K562 (cell line): ENCODE measurements around the gene IRS2. TPM values are rescaled to one million over a fixed set of nuclear protein-coding genes. Genes with fewer than 3 reads are reported as not detected.
A peak's percentile ranks its signal among the peaks of the same experiment; 100 is the strongest.

Source experiments
- C11orf30 ChIP-seq: fragments of 450-650 bp; IDR thresholded peaks from 2 replicates; pipeline ENCODE4 v1.6.1; 2016; ENCODE audit warnings: low read depth, mild to moderate bottlenecking
- CTBP1 ChIP-seq: fragments of 450-650 bp; IDR thresholded peaks from 2 replicates; pipeline ENCODE4 v1.6.1; 2016; ENCODE audit warnings: borderline replicate concordance
- ELF4 ChIP-seq: fragments of 450-650 bp; formaldehyde crosslinking; IDR thresholded peaks from 2 replicates; pipeline ENCODE4 v1.4.0; 2022; ENCODE audit warnings: missing genetic modification characterization
- ELK3 ChIP-seq: fragments of 450-650 bp; formaldehyde crosslinking; IDR thresholded peaks from 2 replicates; pipeline ENCODE4 v1.4.0; 2020; ENCODE audit warnings: mild to moderate bottlenecking
- FOXK2 ChIP-seq, 2 experiments: fragments of 450-650 bp; IDR thresholded peaks in 1 of 2; conservative IDR thresholded peaks in 1 of 2; 2 replicates each; pipeline ENCODE4 v1.6.1; 2016; ENCODE audit warnings: low read depth in 2 of 2, mild to moderate bottlenecking in 1 of 2
- GATAD2B ChIP-seq: fragments of 450-650 bp; IDR thresholded peaks from 2 replicates; pipeline ENCODE4 v1.6.1; 2017; ENCODE audit warnings: mild to moderate bottlenecking, borderline replicate concordance
- MEIS2 ChIP-seq: fragments of 450-650 bp; IDR thresholded peaks from 2 replicates; pipeline ENCODE4 v1.6.1; 2014; ENCODE audit warnings: mild to moderate bottlenecking; ENCODE audit not compliant: partially characterized antibody
- MYC ChIP-seq, 2 experiments: fragments of 250-450 bp in 1 of 2; sonication (Bioruptor Pico) in 1 of 2; IDR thresholded peaks; 2 replicates each; pipeline versions ENCODE4 v1.5.1 to v1.6.1; 2012 to 2021; ENCODE audit warnings: low read depth in 2 of 2, borderline replicate concordance in 1 of 2, improper control_type of control experiment in 1 of 2, low read length in 1 of 2, mild to moderate bottlenecking in 1 of 2, moderate library complexity in 1 of 2
- NCOA2 ChIP-seq, 2 experiments: fragments of 450-650 bp; IDR thresholded peaks; 2 replicates each; pipeline ENCODE4 v1.6.1; 2018; ENCODE audit warnings: mild to moderate bottlenecking in 2 of 2, moderate library complexity in 1 of 2; ENCODE audit not compliant: partially characterized antibody in 2 of 2
- PHTF2 ChIP-seq: fragments of 250-450 bp; sonication (Bioruptor Pico); IDR thresholded peaks from 2 replicates; pipeline ENCODE4 v1.5.0; 2021; ENCODE audit warnings: mild to moderate bottlenecking
- POLR2B ChIP-seq: fragments of 450-650 bp; IDR thresholded peaks from 2 replicates; pipeline ENCODE4 v1.6.1; 2018; ENCODE audit warnings: low read depth; ENCODE audit not compliant: partially characterized antibody
- POLR2G ChIP-seq: fragments of 200-400 bp; formaldehyde crosslinking; IDR thresholded peaks from 2 replicates; pipeline ENCODE4 v1.6.1; 2017; ENCODE audit warnings: low read depth, mild to moderate bottlenecking, antibody characterized with exemption, low read length, moderate library complexity
- SMC3 ChIP-seq: conservative IDR thresholded peaks from 2 replicates; pipeline ENCODE4 v1.6.1; 2011; ENCODE audit warnings: low read depth, low read length, improper control_type of control experiment; ENCODE audit not compliant: insufficient read depth
- SRF ChIP-seq, 2 experiments: fragments of 250-450, 450-650 bp in 1 of 2; sonication (Bioruptor Pico) in 1 of 2; sonication (generic) in 1 of 2; formaldehyde crosslinking; IDR thresholded peaks; 2 replicates each; pipeline versions ENCODE4 v1.5.0 to v1.5.1; 2020 to 2022; ENCODE audit warnings: mild to moderate bottlenecking in 1 of 2, missing genetic modification reagents in 1 of 2
- TCF3 ChIP-seq: sonication (generic); formaldehyde crosslinking; IDR thresholded peaks from 2 replicates; pipeline ENCODE4 v1.4.0; 2020; ENCODE audit warnings: mild to moderate bottlenecking, missing genetic modification reagents
- TFE3 ChIP-seq: fragments of 450-650 bp; formaldehyde crosslinking; IDR thresholded peaks from 2 replicates; pipeline ENCODE4 v1.4.0; 2020; ENCODE audit warnings: mild to moderate bottlenecking, mixed read lengths
- THRA ChIP-seq: fragments of 450-650 bp; IDR thresholded peaks from 2 replicates; pipeline ENCODE4 v1.6.1; 2017; ENCODE audit warnings: mild to moderate bottlenecking, moderate library complexity
- UBTF ChIP-seq, 2 experiments: IDR thresholded peaks; 2 replicates each; pipeline ENCODE4 v1.6.1; 2012; ENCODE audit warnings: improper control_type of control experiment in 2 of 2, low read depth in 2 of 2, low read length in 2 of 2, borderline replicate concordance in 1 of 2
- ZKSCAN1 ChIP-seq: fragments of 150-350 bp; IDR thresholded peaks from 2 replicates; pipeline ENCODE4 v1.6.1; 2016; ENCODE audit warnings: low read depth, low read length
- ZNF224 ChIP-seq: sonication (generic); formaldehyde crosslinking; IDR thresholded peaks from 2 replicates; pipeline ENCODE4 v1.8.0; 2022; ENCODE audit warnings: mild to moderate bottlenecking, missing genetic modification reagents
- ZNF239 ChIP-seq: fragments of 250-450 bp; sonication (Bioruptor Pico); IDR thresholded peaks from 2 replicates; pipeline ENCODE4 v1.4.0; 2020; ENCODE audit warnings: mild to moderate bottlenecking
- ZNF347 ChIP-seq: fragments of 450-650 bp; formaldehyde crosslinking; IDR thresholded peaks from 2 replicates; pipeline ENCODE4 v1.4.0; 2020; ENCODE audit warnings: low read depth, mild to moderate bottlenecking, moderate library complexity
- polyA plus RNA-seq, 8 experiments: library from polyadenylated mRNA; depleted of rRNA in 4 of 8; stranded (reverse) in 5 of 8; unstranded in 3 of 8; fragments of >200 nt; fragmentation: Nextera tagmentation in 2 of 8; fragmentation: Illumina TruSeq in 1 of 8; extraction: Ambion mirVana in 2 of 8; extraction: Trizol in 1 of 8; gene quantifications; 2 replicates each; pipeline versions ENCODE4 v1.2.1 to v1.2.3, GENCODE V29; 2011 to 2014; ENCODE audit warnings: inconsistent platforms in 1 of 8, missing spikeins in 1 of 8
- total RNA-seq, 7 experiments: library from RNA; depleted of rRNA in 6 of 7; stranded (reverse); fragments of >200 nt in 6 of 7; fragmentation: Illumina TruSeq in 2 of 7; extraction: Trizol in 2 of 7; gene quantifications; 2 replicates each; pipeline versions ENCODE4 v1.2.1 to v1.2.3, GENCODE V29; 2011 to 2021; ENCODE audit warnings: low replicate concordance in 1 of 7

The IRS2 gene
- total and polyA plus RNA-seq, 9 of the 15 experiments (the other 6 are each of a cell fraction or from before 2014, with no cell fraction given), result 0.36 to 4.6 (median 0.63) TPM

GRCh38 chr13:109745702-109746101, 40.7 kb downstream of the IRS2 start (continued):
- TF ChIP-seq ELK3 (no peak), FOXK2 (conservative IDR thresholded peaks at IDR 0.05 in 1 of 2, IDR thresholded peaks at IDR 0.05 in 1 of 2; ENCODE audit: low read depth in 2 of 2) (no peak), ELF4 (CRISPR knock-in tag) (no peak), ZNF239 (CRISPR knock-in tag) (no peak), MYC (IDR thresholded peaks at IDR 0.05; ENCODE audit: low read depth, low read length) (0 out of 2 replicates have a peak, but pooled peaks have one; percentile 21), MYC (CRISPR knock-in tag; IDR thresholded peaks at IDR 0.05; ENCODE audit: borderline replicate concordance, low read depth) (no peak), SRF (CRISPR knock-in tag; IDR thresholded peaks at IDR 0.05) (no peak), ZNF224 (CRISPR knock-in tag) (no peak), MEIS2 (peak; percentile 63), PHTF2 (CRISPR knock-in tag) (no peak), CTBP1 (peak; percentile 85), SMC3 (no peak), C11orf30 (no peak), TFE3 (CRISPR knock-in tag) (no peak), NCOA2 (IDR thresholded peaks at IDR 0.05; ENCODE audit: partially characterized antibody in 2 of 2) (no peak), TCF3 (peak; percentile 75), POLR2B (no peak), GATAD2B (no peak), POLR2G (no peak), ZKSCAN1 (no peak), UBTF (IDR thresholded peaks at IDR 0.05; ENCODE audit: borderline replicate concordance in 1 of 2, low read depth in 2 of 2, low read length in 2 of 2) (0 out of 4 replicates have a peak, but pooled peaks of 1 of the 2 experiments have one; percentile 31), THRA (no peak), ZNF347 (CRISPR knock-in tag) (no peak)
